ENCODE measurements around the gene MT1HL1. TPM values are rescaled to one million over a fixed set of nuclear protein-coding genes. Genes with fewer than 3 reads are reported as not detected.

Gene MT1HL1
- polyA plus RNA-seq, 1 of the 3 experiments (the other 2 are of a cell fraction) = not detected

DNA sequence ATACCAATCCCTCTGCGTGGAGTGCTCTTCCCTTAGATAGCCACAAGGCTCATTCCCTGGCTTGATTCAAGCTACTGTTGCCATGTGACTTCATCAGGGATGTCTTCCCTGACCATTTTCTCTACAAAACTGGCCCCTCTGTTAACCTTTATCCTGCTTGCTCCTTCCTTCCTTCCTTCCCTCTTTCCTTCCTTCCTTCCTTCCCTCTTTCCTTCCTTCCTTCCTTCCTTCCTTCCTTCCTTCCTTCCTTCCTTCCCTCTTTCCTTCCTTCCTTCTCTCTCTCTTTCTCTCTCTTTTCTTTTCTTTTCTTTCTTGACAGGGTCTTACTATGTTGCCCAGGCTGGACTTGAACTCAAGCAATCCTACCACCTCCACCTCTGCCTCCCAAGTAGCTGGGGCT lies 31.5 kb upstream of the MT1HL1 start:
- Histone ChIP-seq H3K79me2 (ENCODE audit: insufficient read depth) (no peaks in the 10 kb centered on the region), H3K4me3 (ENCODE audit: low read depth in 2 of 2, low read length in 1 of 2) (no peak overlapping the region), H4K20me1 (ENCODE audit: insufficient read depth) (no peaks in the 10 kb centered on the region), H3K27ac (ENCODE audit: low read depth in 2 of 2, low read length in 1 of 2) (no peak overlapping the region), H3K9ac (no peak overlapping the region), H3K36me3 (replicated peaks in 1 of 2; ENCODE audit: control insufficient read depth in 1 of 2, insufficient read depth in 2 of 2, low read length in 1 of 2) (no peaks in the 10 kb centered on the region), H3K4me2 (no peak overlapping the region), H3K9me3 (no peaks in the 10 kb centered on the region), H3F3A (replicated peaks; ENCODE audit: insufficient read depth) (no peaks in the 10 kb centered on the region), H3K4me1 (ENCODE audit: control insufficient read depth in 1 of 2, insufficient read depth in 2 of 2, low read depth in 1 of 2, low read length in 1 of 2) (no peaks in the 10 kb centered on the region), H2AFZ (ENCODE audit: low read depth) (no peak overlapping the region), H3K9me2 (no peaks in the 10 kb centered on the region), H3K27me3 (ENCODE audit: insufficient read depth) (no peaks in the 10 kb centered on the region)
- CTCF ChIA-PET = no interaction called here
- TF ChIP-seq SIN3A (IDR thresholded peaks at IDR 0.05; ENCODE audit: borderline replicate concordance, low read depth, low read length) (no peak), RCOR1 (IDR thresholded peaks at IDR 0.05; ENCODE audit: low read length) (no peak), JUND (IDR thresholded peaks at IDR 0.05) (no peak), RAD21 (IDR thresholded peaks at IDR 0.05; ENCODE audit: low read length) (no peak), FOXM1 (IDR thresholded peaks at IDR 0.05; ENCODE audit: low read depth) (no peak)
- TF ChIP-seq, protein P1, sequence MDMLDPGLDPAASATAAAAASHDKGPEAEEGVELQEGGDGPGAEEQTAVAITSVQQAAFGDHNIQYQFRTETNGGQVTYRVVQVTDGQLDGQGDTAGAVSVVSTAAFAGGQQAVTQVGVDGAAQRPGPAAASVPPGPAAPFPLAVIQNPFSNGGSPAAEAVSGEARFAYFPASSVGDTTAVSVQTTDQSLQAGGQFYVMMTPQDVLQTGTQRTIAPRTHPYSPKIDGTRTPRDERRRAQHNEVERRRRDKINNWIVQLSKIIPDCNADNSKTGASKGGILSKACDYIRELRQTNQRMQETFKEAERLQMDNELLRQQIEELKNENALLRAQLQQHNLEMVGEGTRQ (IDR thresholded peaks at IDR 0.05; ENCODE audit: borderline replicate concordance, low read depth, low read length) = no peak
- WGBS (ENCODE audit: low lambda C conversion rate) = 43% methylated on average over 1 of the region's 1 CpG
- no peak for DNase-seq
- POLR2A ChIA-PET = no interaction called here

DNA sequence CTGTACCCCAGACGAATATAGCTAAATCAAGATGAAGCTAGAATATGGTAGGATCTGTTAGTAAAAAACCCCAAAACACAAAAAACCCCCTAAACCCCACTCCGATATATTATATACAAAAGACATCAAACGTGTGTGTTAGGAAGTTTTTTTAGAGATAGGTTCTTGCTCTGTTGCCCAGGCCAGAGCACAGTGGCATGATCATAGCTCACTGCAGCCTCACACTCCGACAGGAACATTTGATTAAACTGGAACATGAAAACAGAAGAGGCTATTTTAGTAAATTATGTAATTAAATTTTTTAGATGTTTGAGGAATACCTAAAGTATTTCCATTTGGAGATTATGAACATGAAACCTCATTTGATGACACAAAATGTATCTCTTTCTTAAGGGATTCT lies 29.6 kb upstream of the MT1HL1 start:
- Histone ChIP-seq H3K4me2 (no peak overlapping the region), H3K79me2 (ENCODE audit: insufficient read depth) (no peaks in the 10 kb centered on the region), H3K9ac (no peak overlapping the region), H3K36me3 (replicated peaks in 1 of 2; ENCODE audit: control insufficient read depth in 1 of 2, insufficient read depth in 2 of 2, low read length in 1 of 2) (no peaks in the 10 kb centered on the region), H3F3A (replicated peaks; ENCODE audit: insufficient read depth) (no peaks in the 10 kb centered on the region), H3K27ac (ENCODE audit: low read depth in 2 of 2, low read length in 1 of 2) (no peak overlapping the region), H3K4me3 (ENCODE audit: low read depth in 2 of 2, low read length in 1 of 2) (no peak overlapping the region), H3K4me1 (ENCODE audit: control insufficient read depth in 1 of 2, insufficient read depth in 2 of 2, low read depth in 1 of 2, low read length in 1 of 2) (no peaks in the 10 kb centered on the region), H3K27me3 (ENCODE audit: insufficient read depth) (no peaks in the 10 kb centered on the region), H3K9me2 (no peaks in the 10 kb centered on the region), H4K20me1 (ENCODE audit: insufficient read depth) (no peaks in the 10 kb centered on the region), H2AFZ (ENCODE audit: low read depth) (no peak overlapping the region), H3K9me3 (no peaks in the 10 kb centered on the region)
- no peak for TF ChIP-seq MEF2A (IDR thresholded peaks at IDR 0.05; ENCODE audit: borderline replicate concordance, low read depth)
- no peak for TF ChIP-seq RAD21 (IDR thresholded peaks at IDR 0.05; ENCODE audit: low read length)
- no peak for TF ChIP-seq NFIC (IDR thresholded peaks at IDR 0.05; ENCODE audit: borderline replicate concordance)
- TF ChIP-seq, protein P1 (IDR thresholded peaks at IDR 0.05; ENCODE audit: borderline replicate concordance, low read depth, low read length) = no peak
- TF ChIP-seq, protein P2, sequence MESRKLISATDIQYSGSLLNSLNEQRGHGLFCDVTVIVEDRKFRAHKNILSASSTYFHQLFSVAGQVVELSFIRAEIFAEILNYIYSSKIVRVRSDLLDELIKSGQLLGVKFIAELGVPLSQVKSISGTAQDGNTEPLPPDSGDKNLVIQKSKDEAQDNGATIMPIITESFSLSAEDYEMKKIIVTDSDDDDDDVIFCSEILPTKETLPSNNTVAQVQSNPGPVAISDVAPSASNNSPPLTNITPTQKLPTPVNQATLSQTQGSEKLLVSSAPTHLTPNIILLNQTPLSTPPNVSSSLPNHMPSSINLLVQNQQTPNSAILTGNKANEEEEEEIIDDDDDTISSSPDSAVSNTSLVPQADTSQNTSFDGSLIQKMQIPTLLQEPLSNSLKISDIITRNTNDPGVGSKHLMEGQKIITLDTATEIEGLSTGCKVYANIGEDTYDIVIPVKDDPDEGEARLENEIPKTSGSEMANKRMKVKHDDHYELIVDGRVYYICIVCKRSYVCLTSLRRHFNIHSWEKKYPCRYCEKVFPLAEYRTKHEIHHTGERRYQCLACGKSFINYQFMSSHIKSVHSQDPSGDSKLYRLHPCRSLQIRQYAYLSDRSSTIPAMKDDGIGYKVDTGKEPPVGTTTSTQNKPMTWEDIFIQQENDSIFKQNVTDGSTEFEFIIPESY (IDR thresholded peaks at IDR 0.05; ENCODE audit: borderline replicate concordance, low read depth) = no peak
- TF ChIP-seq YY1 (IDR thresholded peaks at IDR 0.05; ENCODE audit: low read depth) = no peak
- TF ChIP-seq, protein P3, sequence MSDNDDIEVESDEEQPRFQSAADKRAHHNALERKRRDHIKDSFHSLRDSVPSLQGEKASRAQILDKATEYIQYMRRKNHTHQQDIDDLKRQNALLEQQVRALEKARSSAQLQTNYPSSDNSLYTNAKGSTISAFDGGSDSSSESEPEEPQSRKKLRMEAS (IDR thresholded peaks at IDR 0.05; ENCODE audit: low read depth) = no peak
- TF ChIP-seq, protein P4, sequence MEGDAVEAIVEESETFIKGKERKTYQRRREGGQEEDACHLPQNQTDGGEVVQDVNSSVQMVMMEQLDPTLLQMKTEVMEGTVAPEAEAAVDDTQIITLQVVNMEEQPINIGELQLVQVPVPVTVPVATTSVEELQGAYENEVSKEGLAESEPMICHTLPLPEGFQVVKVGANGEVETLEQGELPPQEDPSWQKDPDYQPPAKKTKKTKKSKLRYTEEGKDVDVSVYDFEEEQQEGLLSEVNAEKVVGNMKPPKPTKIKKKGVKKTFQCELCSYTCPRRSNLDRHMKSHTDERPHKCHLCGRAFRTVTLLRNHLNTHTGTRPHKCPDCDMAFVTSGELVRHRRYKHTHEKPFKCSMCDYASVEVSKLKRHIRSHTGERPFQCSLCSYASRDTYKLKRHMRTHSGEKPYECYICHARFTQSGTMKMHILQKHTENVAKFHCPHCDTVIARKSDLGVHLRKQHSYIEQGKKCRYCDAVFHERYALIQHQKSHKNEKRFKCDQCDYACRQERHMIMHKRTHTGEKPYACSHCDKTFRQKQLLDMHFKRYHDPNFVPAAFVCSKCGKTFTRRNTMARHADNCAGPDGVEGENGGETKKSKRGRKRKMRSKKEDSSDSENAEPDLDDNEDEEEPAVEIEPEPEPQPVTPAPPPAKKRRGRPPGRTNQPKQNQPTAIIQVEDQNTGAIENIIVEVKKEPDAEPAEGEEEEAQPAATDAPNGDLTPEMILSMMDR (IDR thresholded peaks at IDR 0.05) = no peak
- TF ChIP-seq FOXM1 (IDR thresholded peaks at IDR 0.05; ENCODE audit: low read depth) = no peak
- TF ChIP-seq TCF12 (IDR thresholded peaks at IDR 0.05) = no peak
- no peak for TF ChIP-seq MXI1 (IDR thresholded peaks at IDR 0.05; ENCODE audit: low read depth, low read length)
- no peak for TF ChIP-seq GATA2 (CRISPR knock-in tag; IDR thresholded peaks at IDR 0.05)
- no peak for TF ChIP-seq SIN3A (IDR thresholded peaks at IDR 0.05; ENCODE audit: borderline replicate concordance, low read depth, low read length)
- TF ChIP-seq, protein P5, sequence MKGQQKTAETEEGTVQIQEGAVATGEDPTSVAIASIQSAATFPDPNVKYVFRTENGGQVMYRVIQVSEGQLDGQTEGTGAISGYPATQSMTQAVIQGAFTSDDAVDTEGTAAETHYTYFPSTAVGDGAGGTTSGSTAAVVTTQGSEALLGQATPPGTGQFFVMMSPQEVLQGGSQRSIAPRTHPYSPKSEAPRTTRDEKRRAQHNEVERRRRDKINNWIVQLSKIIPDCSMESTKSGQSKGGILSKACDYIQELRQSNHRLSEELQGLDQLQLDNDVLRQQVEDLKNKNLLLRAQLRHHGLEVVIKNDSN (IDR thresholded peaks at IDR 0.05; ENCODE audit: borderline replicate concordance, low read depth) = no peak
- no peak for TF ChIP-seq JUND (IDR thresholded peaks at IDR 0.05)
- ChIA-PET CTCF (interaction anchor here (0.8 to 2.1 kb wide), 5 partner anchors 8 to 425 kb away, joined by 3 to 7 read pairs (median 4); partner anchors contain the start of gene RYR2), POLR2A (no interaction called here)
- DNase-seq = no peak
- WGBS (ENCODE audit: low lambda C conversion rate) = 20% methylated on average over 4 of the region's 4 CpGs
